GM12874 (cell line): ENCODE data around the gene EPB41.

ENCODE experiments used
- CTCF ChIP-seq: IDR thresholded peaks from 2 replicates; pipeline ENCODE4 v1.5.1; 2011; ENCODE audit warnings: low read depth, mild to moderate bottlenecking, control low read depth, low read length, moderate library complexity; ENCODE audit not compliant: insufficient read depth

The EPB41 gene

GRCh38 chr1:28976248-28976647, 61.9 kb downstream of the EPB41 start:
- no peak for TF ChIP-seq CTCF

- TF ChIP-seq CTCF = no peak
Measured at GRCh38 chr1:28981210-28981609, 66.8 kb downstream of the EPB41 start.

GRCh38 chr1:28982198-28982597, 67.8 kb downstream of the EPB41 start:
- TF ChIP-seq CTCF = no peak

GRCh38 chr1:28983091-28983490, 68.7 kb downstream of the EPB41 start:
- TF ChIP-seq CTCF = no peak

- TF ChIP-seq CTCF = no peak
Measured at GRCh38 chr1:28983509-28984310, 69.3 kb downstream of the EPB41 start.

- TF ChIP-seq CTCF = no peak
Measured at GRCh38 chr1:28984311-28984684, 69.9 kb downstream of the EPB41 start.

GRCh38 chr1:28985427-28985826, 71.1 kb downstream of the EPB41 start:
- TF ChIP-seq CTCF = no peak
